Stimulated activated CD8-positive, alpha-beta memory T cell treated with anti-CD3 and anti-CD28 coated beads, Interleukin-2, amount 100 ng/mL, for 48 hours (primary cell): ENCODE data around the gene MAST2.
"Not testable (repeated sequence)": the region's sequence is repeated elsewhere in the genome, so short reads cannot be mapped to it uniquely, and the experiment has no call there.

Experiments
- DNase-seq, 2 donors: peaks; one replicate each; pipeline ENCODE4 v3.0.0-alpha.2; 2020; ENCODE audit warnings: low read depth in 2 of 2

MAST2 gene

GRCh38 chr1:45803299-45803780 is at the start of gene MAST2:
TSS of gene MAST2 (plus strand) at chr1:45803612. CDS start at chr1:45803896, 284 bp downstream.
- peak; percentile 82 to 89 for DNase-seq

- no peak for DNase-seq
Observed at GRCh38 chr1:45755697-45756096, 47.7 kb upstream of the MAST2 start.

- DNase-seq: no peak
Observed at GRCh38 chr1:45762291-45762690, 41.1 kb upstream of the MAST2 start.

- DNase-seq: no peak
Observed at GRCh38 chr1:45765999-45766792, 37.2 kb upstream of the MAST2 start.

- DNase-seq: no peak
Observed at GRCh38 chr1:45767035-45767434, 36.4 kb upstream of the MAST2 start.

- DNase-seq: no peak
Observed at GRCh38 chr1:45769261-45769932, 34.0 kb upstream of the MAST2 start.

GRCh38 chr1:45772971-45773370 is 30.4 kb upstream of the MAST2 start:
- no peak for DNase-seq

GRCh38 chr1:45775794-45776193 is 27.6 kb upstream of the MAST2 start:
- no peak for DNase-seq

- no peak for DNase-seq
Observed at GRCh38 chr1:45785583-45785982, 17.8 kb upstream of the MAST2 start.

GRCh38 chr1:45787905-45788304 is 15.5 kb upstream of the MAST2 start:
- no peak for DNase-seq

GRCh38 chr1:45789601-45790000 is 13.8 kb upstream of the MAST2 start:
- no peak for DNase-seq

GRCh38 chr1:45792744-45793143 is 10.7 kb upstream of the MAST2 start:
- no peak for DNase-seq

- no peak for DNase-seq
Observed at GRCh38 chr1:45793942-45794604, 9.3 kb upstream of the MAST2 start.

GRCh38 chr1:45796381-45796780 is 7.0 kb upstream of the MAST2 start:
- no peak for DNase-seq

- no peak for DNase-seq
Observed at GRCh38 chr1:45796946-45797345, 6.5 kb upstream of the MAST2 start.

- no peak for DNase-seq
Observed at GRCh38 chr1:45800899-45801298, 2.5 kb upstream of the MAST2 start.

GRCh38 chr1:45802343-45803298 is 791 bp upstream of the MAST2 start:
- no peak for DNase-seq

GRCh38 chr1:45803781-45804668 is 613 bp downstream of the MAST2 start:
- not testable (repeated sequence) for DNase-seq

- DNase-seq: no peak
Observed at GRCh38 chr1:45804669-45804969, 1.2 kb downstream of the MAST2 start.

GRCh38 chr1:45806129-45806528 is 2.7 kb downstream of the MAST2 start:
- no peak for DNase-seq

- no peak for DNase-seq
Observed at GRCh38 chr1:45809761-45810160, 6.3 kb downstream of the MAST2 start.
